ENCODE data around the gene ZFP1.

The ZFP1 gene

GRCh38 chr16:75112734-75113491 is 35.4 kb upstream of the ZFP1 start:
- no peak for DNase-seq (ENCODE audit: insufficient read length, low spot score)
- no peak for TF ChIP-seq SPI1 (IDR thresholded peaks at IDR 0.05; ENCODE audit: low read depth, low read length)
- no peak for TF ChIP-seq TAF1 (IDR thresholded peaks at IDR 0.05; ENCODE audit: low read depth, low read length)
- no peak for TF ChIP-seq PAX5 (IDR thresholded peaks at IDR 0.05; ENCODE audit: insufficient read depth, low read length, severe bottlenecking)
- TF ChIP-seq POLR2A (IDR thresholded peaks at IDR 0.05; ENCODE audit: low read depth, low read length) = no peak
- no peak for TF ChIP-seq POU2F2 (IDR thresholded peaks at IDR 0.05; ENCODE audit: low read depth, low read length)
- no peak for TF ChIP-seq POLR2AphosphoS5 (IDR thresholded peaks at IDR 0.05; ENCODE audit: low read depth, low read length)
- no peak for FAIRE-seq

DNA sequence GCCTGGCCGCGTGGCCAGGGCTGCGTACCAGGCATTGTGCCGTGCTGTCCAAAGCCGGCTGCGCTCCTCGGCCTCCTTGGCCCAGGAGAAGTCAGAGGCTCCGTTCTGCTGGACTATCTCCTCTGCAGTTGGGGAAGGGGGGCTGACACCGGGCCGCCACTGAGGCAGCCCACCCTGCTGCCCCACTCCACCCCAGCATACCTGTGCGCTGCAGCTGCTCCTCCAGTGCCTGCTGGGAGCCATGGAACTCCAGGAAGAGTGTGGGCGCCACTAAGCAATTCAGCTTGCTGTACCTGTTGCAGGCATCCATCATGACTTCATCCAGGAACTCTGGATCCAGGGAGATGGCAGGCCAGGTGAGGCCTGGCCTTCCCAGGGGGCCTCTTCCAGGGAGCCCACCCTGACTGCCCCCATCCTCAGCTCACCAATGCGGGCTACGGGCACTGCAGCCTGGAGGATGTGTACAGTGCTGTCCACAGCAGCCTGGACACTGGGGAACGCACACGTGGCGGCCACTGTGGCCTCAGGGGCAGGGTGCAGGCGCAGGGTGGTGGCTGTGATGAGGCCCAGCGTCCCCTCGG is 34.7 kb upstream of the ZFP1 start:
- no peak for TF ChIP-seq TAF1 (IDR thresholded peaks at IDR 0.05; ENCODE audit: low read depth, low read length)
- TF ChIP-seq POU2F2 (IDR thresholded peaks at IDR 0.05; ENCODE audit: low read depth, low read length) = no peak
- no peak for TF ChIP-seq PAX5 (IDR thresholded peaks at IDR 0.05; ENCODE audit: insufficient read depth, low read length, severe bottlenecking)
- no peak for TF ChIP-seq POLR2AphosphoS5 (IDR thresholded peaks at IDR 0.05; ENCODE audit: low read depth, low read length)
- TF ChIP-seq POLR2A (IDR thresholded peaks at IDR 0.05; ENCODE audit: low read depth, low read length) = no peak
- TF ChIP-seq SPI1 (IDR thresholded peaks at IDR 0.05; ENCODE audit: low read depth, low read length) = no peak
- DNase-seq (ENCODE audit: insufficient read length, low spot score) = no peak
- FAIRE-seq = no peak

DNA sequence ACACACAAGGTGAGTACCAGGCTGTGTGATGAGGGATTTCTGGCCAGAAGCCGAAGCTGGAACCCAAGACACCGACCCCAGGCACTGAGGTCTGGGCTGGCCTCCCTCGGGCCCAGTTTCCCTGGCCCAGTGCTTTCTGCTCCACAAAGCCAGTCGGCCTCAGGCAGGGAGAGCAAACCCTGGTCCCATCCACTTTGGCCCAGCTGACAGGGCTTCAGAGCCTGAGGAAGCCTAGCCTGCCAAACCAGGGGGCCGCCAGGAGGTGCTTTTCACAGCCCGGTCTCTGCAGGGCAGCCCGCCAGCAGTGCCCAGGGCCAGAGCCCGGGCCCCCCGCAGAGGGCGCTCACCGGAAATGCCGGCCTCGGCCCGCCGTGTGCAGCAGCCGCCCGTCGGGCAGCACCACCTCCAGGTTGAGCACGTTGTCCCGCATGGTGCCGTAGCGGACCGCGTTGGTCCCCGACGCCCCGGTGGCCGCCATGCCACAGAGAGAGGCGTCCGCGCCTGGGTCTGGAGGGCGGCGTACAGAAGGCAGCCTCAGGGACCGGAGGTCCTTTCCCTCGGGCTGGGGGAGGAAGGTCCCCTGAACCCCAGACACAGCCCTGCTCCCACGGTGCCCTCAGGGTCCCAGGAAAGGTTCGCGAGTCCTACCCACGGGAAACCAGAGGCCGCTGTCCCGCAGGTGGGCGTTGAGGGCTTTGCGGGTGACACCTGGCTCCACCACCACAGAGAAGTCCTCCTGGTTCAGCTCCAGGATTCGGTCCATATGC is 34.0 kb upstream of the ZFP1 start:
- TF ChIP-seq POLR2AphosphoS5 (IDR thresholded peaks at IDR 0.05; ENCODE audit: low read depth, low read length) = no peak
- TF ChIP-seq POLR2A (IDR thresholded peaks at IDR 0.05; ENCODE audit: low read depth, low read length) = no peak
- no peak for TF ChIP-seq SPI1 (IDR thresholded peaks at IDR 0.05; ENCODE audit: low read depth, low read length)
- no peak for TF ChIP-seq TAF1 (IDR thresholded peaks at IDR 0.05; ENCODE audit: low read depth, low read length)
- FAIRE-seq (no peak), DNase-seq (ENCODE audit: insufficient read length, low spot score) (no peak)

- DNase-seq (ENCODE audit: insufficient read length, low spot score) = no peak
- TF ChIP-seq POU2F2 (IDR thresholded peaks at IDR 0.05; ENCODE audit: low read depth, low read length) = no peak
- no peak for TF ChIP-seq PAX5 (IDR thresholded peaks at IDR 0.05; ENCODE audit: insufficient read depth, low read length, severe bottlenecking)
- TF ChIP-seq POLR2A (IDR thresholded peaks at IDR 0.05; ENCODE audit: low read depth, low read length) = no peak
- no peak for TF ChIP-seq POLR2AphosphoS5 (IDR thresholded peaks at IDR 0.05; ENCODE audit: low read depth, low read length)
- no peak for TF ChIP-seq TAF1 (IDR thresholded peaks at IDR 0.05; ENCODE audit: low read depth, low read length)
- no peak for TF ChIP-seq SPI1 (IDR thresholded peaks at IDR 0.05; ENCODE audit: low read depth, low read length)
- FAIRE-seq = no peak
Measured at GRCh38 chr16:75114946-75115825, 33.1 kb upstream of the ZFP1 start.

GRCh38 chr16:75116081-75116910 is 32.0 kb upstream of the ZFP1 start, which contains the start of gene LDHD:
LDHD (minus strand) TSS chr16:75116780; CDS start chr16:75116720, 60 bp downstream.
- TF ChIP-seq PAX5 (IDR thresholded peaks at IDR 0.05; ENCODE audit: insufficient read depth, low read length, severe bottlenecking) = no peak
- TF ChIP-seq SPI1 (IDR thresholded peaks at IDR 0.05; ENCODE audit: low read depth, low read length) = peak; percentile 37
- no peak for FAIRE-seq

GRCh38 chr16:75116911-75117245 is 31.4 kb upstream of the ZFP1 start:
- TF ChIP-seq POLR2AphosphoS5 (IDR thresholded peaks at IDR 0.05; ENCODE audit: low read depth, low read length) (no peak), PAX5 (IDR thresholded peaks at IDR 0.05; ENCODE audit: insufficient read depth, low read length, severe bottlenecking) (no peak), SPI1 (IDR thresholded peaks at IDR 0.05; ENCODE audit: low read depth, low read length) (no peak)
- DNase-seq (ENCODE audit: insufficient read length, low spot score) (no peak), FAIRE-seq (no peak)

More at GRCh38 chr16:75116081-75116910, 32.0 kb upstream of the ZFP1 start, which contains the start of gene LDHD:
- no peak for DNase-seq (ENCODE audit: insufficient read length, low spot score)

GRCh38 chr16:75118943-75119539 is 29.3 kb upstream of the ZFP1 start:
- FAIRE-seq (no peak), DNase-seq (ENCODE audit: insufficient read length, low spot score) (no peak)
- TF ChIP-seq POU2F2 (IDR thresholded peaks at IDR 0.05; ENCODE audit: low read depth, low read length) (no peak), POLR2A (IDR thresholded peaks at IDR 0.05; ENCODE audit: low read depth, low read length) (no peak), POLR2AphosphoS5 (IDR thresholded peaks at IDR 0.05; ENCODE audit: low read depth, low read length) (no peak), TAF1 (IDR thresholded peaks at IDR 0.05; ENCODE audit: low read depth, low read length) (no peak), SPI1 (IDR thresholded peaks at IDR 0.05; ENCODE audit: low read depth, low read length) (no peak), PAX5 (IDR thresholded peaks at IDR 0.05; ENCODE audit: insufficient read depth, low read length, severe bottlenecking) (no peak)

DNA sequence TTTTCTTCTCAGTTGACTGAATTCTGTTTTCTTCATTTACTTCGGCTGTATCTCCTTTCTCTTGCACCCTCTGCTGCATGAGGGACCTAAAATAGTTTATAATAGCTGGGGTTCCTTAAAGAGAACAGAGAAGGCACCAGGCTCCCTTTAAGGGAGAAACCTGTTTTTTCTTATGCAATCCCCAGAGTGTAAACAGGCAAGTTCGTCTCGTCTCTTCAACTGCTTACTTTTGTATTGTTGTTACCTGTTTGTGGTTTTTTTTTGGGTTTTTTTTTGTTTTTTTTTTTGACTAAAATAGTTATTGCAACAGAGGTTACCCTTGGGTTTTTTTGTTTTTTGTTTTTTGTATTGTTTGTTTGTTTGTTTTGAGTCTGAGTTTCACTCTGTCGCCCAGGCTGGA is 28.1 kb upstream of the ZFP1 start:
- TF ChIP-seq POLR2A (IDR thresholded peaks at IDR 0.05; ENCODE audit: low read depth, low read length) = no peak
- no peak for TF ChIP-seq POU2F2 (IDR thresholded peaks at IDR 0.05; ENCODE audit: low read depth, low read length)
- no peak for TF ChIP-seq SPI1 (IDR thresholded peaks at IDR 0.05; ENCODE audit: low read depth, low read length)
- TF ChIP-seq TAF1 (IDR thresholded peaks at IDR 0.05; ENCODE audit: low read depth, low read length) = no peak
- TF ChIP-seq PAX5 (IDR thresholded peaks at IDR 0.05; ENCODE audit: insufficient read depth, low read length, severe bottlenecking) = no peak
- no peak for TF ChIP-seq POLR2AphosphoS5 (IDR thresholded peaks at IDR 0.05; ENCODE audit: low read depth, low read length)
- no peak for FAIRE-seq

More for the DNA sequence above, 28.1 kb upstream of the ZFP1 start:
- DNase-seq (ENCODE audit: insufficient read length, low spot score) = no peak

Data from GM12891 (cell line).